ENCODE measurements around the gene DAD1. TPM values are rescaled to one million over a fixed set of nuclear protein-coding genes. Genes with fewer than 3 reads are reported as not detected.

DAD1 gene
- polyA plus RNA-seq, 1 of the 3 experiments (the other 2 are of a cell fraction), result 406 TPM

GRCh38 chr14:22594156-22594716 lies 5.2 kb upstream of the DAD1 start:
- Histone ChIP-seq H3K9me2 (no peaks in the 10 kb centered on the region), H3K36me3 (replicated peaks in 1 of 2; ENCODE audit: control insufficient read depth in 1 of 2, insufficient read depth in 2 of 2, low read length in 1 of 2) (no peaks in the 10 kb centered on the region), H3K79me2 (ENCODE audit: insufficient read depth) (no peaks in the 10 kb centered on the region), H3K9ac (no peak overlapping the region), H3K4me3 (ENCODE audit: low read depth in 2 of 2, low read length in 1 of 2) (no peak overlapping the region), H2AFZ (ENCODE audit: low read depth) (no peak overlapping the region), H3K4me1 (ENCODE audit: control insufficient read depth in 1 of 2, insufficient read depth in 2 of 2, low read depth in 1 of 2, low read length in 1 of 2) (peaks cover 2 to 10% of the 10 kb centered on the region in 2 experiments; a peak in 3 of 4 replicates), H3K9me3 (no peaks in the 10 kb centered on the region), H3K27me3 (ENCODE audit: insufficient read depth) (peaks cover 14% of the 10 kb centered on the region; the same call in 1 of the 2 replicates), H3K4me2 (no peak overlapping the region), H4K20me1 (ENCODE audit: insufficient read depth) (no peaks in the 10 kb centered on the region), H3K27ac (ENCODE audit: low read depth in 2 of 2, low read length in 1 of 2) (no peak overlapping the region), H3F3A (replicated peaks; ENCODE audit: insufficient read depth) (peaks cover 8% of the 10 kb centered on the region)
- WGBS (ENCODE audit: low lambda C conversion rate), result 34% methylated on average over 4 of the region's 4 CpGs
- ChIA-PET CTCF (interaction anchor here (1.4 to 3.0 kb wide), 5 partner anchors 22 to 59 kb away, joined by 3 to 9 read pairs (median 5); no protein-coding TSS in a partner anchor), POLR2A (no interaction called here)
- TF ChIP-seq GABPA (IDR thresholded peaks at IDR 0.05; ENCODE audit: low read depth) (no peak), USF1 (IDR thresholded peaks at IDR 0.05; ENCODE audit: borderline replicate concordance, low read depth) (no peak), IRF3 (IDR thresholded peaks at IDR 0.05; ENCODE audit: low read depth, low read length) (no peak), RCOR1 (IDR thresholded peaks at IDR 0.05; ENCODE audit: low read length) (no peak), ELF1 (IDR thresholded peaks at IDR 0.05) (no peak)
- DNase-seq, result no peak

DNA sequence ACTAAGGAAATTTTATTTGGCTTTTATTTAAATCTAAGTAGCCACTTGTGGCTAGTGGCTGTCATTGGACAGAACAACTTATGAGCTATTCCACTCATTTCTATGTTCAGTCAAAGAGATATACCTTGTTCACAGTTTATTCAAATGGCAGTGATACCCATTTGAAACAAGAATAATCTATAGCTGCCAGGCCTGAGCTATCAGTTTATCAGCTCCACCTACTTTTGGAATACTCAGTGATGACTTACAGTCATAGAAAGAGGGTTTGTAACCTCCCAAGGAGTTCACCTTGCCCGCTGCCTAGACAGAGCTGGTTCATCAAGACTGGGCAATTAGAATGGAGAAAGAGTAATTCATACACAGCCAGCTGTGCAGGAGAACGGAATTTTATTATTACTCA lies 4.6 kb upstream of the DAD1 start:
- Histone ChIP-seq H3K9me2 (no peaks in the 10 kb centered on the region), H3K4me1 (ENCODE audit: control insufficient read depth in 1 of 2, insufficient read depth in 2 of 2, low read depth in 1 of 2, low read length in 1 of 2) (peaks cover 0 to 6% of the 10 kb centered on the region in 2 experiments; a peak in 1 of 4 replicates), H3F3A (replicated peaks; ENCODE audit: insufficient read depth) (peaks cover 8% of the 10 kb centered on the region), H3K27me3 (ENCODE audit: insufficient read depth) (peaks cover 14% of the 10 kb centered on the region; the same call in 1 of the 2 replicates), H3K4me2 (no peak overlapping the region), H4K20me1 (ENCODE audit: insufficient read depth) (no peaks in the 10 kb centered on the region), H3K27ac (ENCODE audit: low read depth in 2 of 2, low read length in 1 of 2) (no peak overlapping the region), H3K4me3 (ENCODE audit: low read depth in 2 of 2, low read length in 1 of 2) (no peak overlapping the region), H3K9me3 (no peaks in the 10 kb centered on the region), H3K79me2 (ENCODE audit: insufficient read depth) (peaks cover 4% of the 10 kb centered on the region), H3K36me3 (replicated peaks in 1 of 2; ENCODE audit: control insufficient read depth in 1 of 2, insufficient read depth in 2 of 2, low read length in 1 of 2) (no peaks in the 10 kb centered on the region), H3K9ac (no peak overlapping the region), H2AFZ (ENCODE audit: low read depth) (no peak overlapping the region)
- no peak for DNase-seq
- TF ChIP-seq, protein P1, sequence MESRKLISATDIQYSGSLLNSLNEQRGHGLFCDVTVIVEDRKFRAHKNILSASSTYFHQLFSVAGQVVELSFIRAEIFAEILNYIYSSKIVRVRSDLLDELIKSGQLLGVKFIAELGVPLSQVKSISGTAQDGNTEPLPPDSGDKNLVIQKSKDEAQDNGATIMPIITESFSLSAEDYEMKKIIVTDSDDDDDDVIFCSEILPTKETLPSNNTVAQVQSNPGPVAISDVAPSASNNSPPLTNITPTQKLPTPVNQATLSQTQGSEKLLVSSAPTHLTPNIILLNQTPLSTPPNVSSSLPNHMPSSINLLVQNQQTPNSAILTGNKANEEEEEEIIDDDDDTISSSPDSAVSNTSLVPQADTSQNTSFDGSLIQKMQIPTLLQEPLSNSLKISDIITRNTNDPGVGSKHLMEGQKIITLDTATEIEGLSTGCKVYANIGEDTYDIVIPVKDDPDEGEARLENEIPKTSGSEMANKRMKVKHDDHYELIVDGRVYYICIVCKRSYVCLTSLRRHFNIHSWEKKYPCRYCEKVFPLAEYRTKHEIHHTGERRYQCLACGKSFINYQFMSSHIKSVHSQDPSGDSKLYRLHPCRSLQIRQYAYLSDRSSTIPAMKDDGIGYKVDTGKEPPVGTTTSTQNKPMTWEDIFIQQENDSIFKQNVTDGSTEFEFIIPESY (IDR thresholded peaks at IDR 0.05; ENCODE audit: borderline replicate concordance, low read depth), result no peak
- no peak for TF ChIP-seq ELF1 (IDR thresholded peaks at IDR 0.05)
- TF ChIP-seq MXI1 (IDR thresholded peaks at IDR 0.05; ENCODE audit: low read depth, low read length), result no peak
- TF ChIP-seq EZH2phosphoT487 (IDR thresholded peaks at IDR 0.05; ENCODE audit: borderline replicate concordance, low read depth), result no peak
- TF ChIP-seq, protein P2, sequence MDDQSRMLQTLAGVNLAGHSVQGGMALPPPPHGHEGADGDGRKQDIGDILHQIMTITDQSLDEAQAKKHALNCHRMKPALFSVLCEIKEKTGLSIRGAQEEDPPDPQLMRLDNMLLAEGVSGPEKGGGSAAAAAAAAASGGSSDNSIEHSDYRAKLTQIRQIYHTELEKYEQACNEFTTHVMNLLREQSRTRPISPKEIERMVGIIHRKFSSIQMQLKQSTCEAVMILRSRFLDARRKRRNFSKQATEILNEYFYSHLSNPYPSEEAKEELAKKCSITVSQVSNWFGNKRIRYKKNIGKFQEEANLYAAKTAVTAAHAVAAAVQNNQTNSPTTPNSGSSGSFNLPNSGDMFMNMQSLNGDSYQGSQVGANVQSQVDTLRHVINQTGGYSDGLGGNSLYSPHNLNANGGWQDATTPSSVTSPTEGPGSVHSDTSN (IDR thresholded peaks at IDR 0.05), result no peak
- POLR2A ChIA-PET, result no interaction called here
- CTCF ChIA-PET, result interaction anchor here (1.4 to 3.0 kb wide), 4 partner anchors 22 to 60 kb away, joined by 3 to 9 read pairs (median 4); no protein-coding TSS in a partner anchor
- WGBS (ENCODE audit: low lambda C conversion rate), result 38% methylated on average over 2 of the region's 2 CpGs

Measured in SK-N-SH (cell line).